ENCODE data around the gene SNED1. TPM values are rescaled to one million over a fixed set of nuclear protein-coding genes. Genes with fewer than 3 reads are reported as not detected.

The SNED1 gene
- total RNA-seq, 2 experiments from 2014 or later: 2.8 to 13.6 TPM

DNA sequence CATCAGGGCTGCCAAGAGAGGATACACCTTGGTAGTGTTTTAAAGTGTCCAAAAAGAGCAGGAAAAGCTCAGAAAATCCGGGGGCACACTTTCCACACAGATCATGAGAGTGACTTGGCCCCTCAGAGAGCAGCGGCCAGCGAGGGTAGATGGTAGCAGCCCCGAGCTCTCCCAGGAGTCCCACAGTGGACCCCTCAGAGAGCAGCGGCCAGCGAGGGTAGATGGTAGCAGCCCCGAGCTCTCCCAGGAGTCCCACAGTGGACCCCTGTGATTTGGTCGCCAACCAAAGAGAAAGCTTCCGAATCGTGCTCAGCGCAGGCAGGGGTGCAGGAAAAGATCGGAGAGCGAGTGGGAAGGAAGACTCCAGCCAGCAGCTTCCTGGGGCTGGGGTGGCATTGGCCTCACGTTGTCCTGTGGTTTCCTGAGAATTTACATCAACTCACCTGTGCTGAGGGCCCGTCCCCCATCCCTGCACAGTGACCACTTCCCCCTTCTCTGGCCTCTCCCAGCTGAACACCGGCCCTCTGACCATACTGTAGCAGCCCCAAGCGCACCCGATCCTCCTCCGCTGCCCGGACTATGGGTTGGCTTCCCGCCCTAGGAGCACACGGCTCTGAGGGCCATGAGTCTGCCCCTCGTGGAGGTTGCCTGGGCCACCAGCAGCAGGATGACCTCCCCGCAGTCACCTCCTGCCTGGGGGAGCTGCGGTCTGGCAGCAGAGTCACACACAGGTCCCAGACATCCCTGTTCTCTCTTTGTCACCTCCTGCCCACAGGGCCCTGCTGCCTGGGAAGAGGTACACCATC lies 69.9 kb downstream of the SNED1 start:
- CTCF ChIA-PET (ENCODE audit: unreplicated experiment): no interaction called here
- intact Hi-C loops (cut with micrococcal nuclease; ENCODE audit: unreplicated experiment): no loop called here
- no peaks in the 10 kb centered on the region for H3K4me1 ChIP-seq (ENCODE audit: insufficient read depth, low read length, poor library complexity, severe bottlenecking)

GRCh38 chr2:241068942-241069810 lies 70.8 kb downstream of the SNED1 start:
- no peak for DNase-seq (ENCODE audit: low spot score)
- Histone ChIP-seq H3K4me3 (ENCODE audit: low read depth, low read length, poor library complexity, severe bottlenecking) (no peak overlapping the region), H2AFZ (ENCODE audit: low read length) (no peak overlapping the region), H3K36me3 (ENCODE audit: insufficient read depth, low read length) (no peaks in the 10 kb centered on the region), H3K9me2 (ENCODE audit: insufficient read depth, low read length) (no peaks in the 10 kb centered on the region), H3K4me1 (ENCODE audit: insufficient read depth, low read length, poor library complexity, severe bottlenecking) (no peaks in the 10 kb centered on the region), H4K20me1 (ENCODE audit: insufficient read depth, low read length) (no peaks in the 10 kb centered on the region; the same call in 1 of the 2 replicates), H3K79me2 (ENCODE audit: insufficient read depth, low read depth, low read length) (no peaks in the 10 kb centered on the region), H3K4me2 (ENCODE audit: low read length) (no peak overlapping the region), H3K27ac (ENCODE audit: low read depth, low read length, poor library complexity, severe bottlenecking) (no peak overlapping the region), H3K9me3 (ENCODE audit: low read length) (no peaks in the 10 kb centered on the region)
- ChIA-PET CTCF (ENCODE audit: unreplicated experiment) (no interaction called here), POLR2A (interaction anchor here (1.2 kb wide), 1 partner anchor 8 kb away, joined by 3 read pairs; no protein-coding TSS in a partner anchor)
- TF ChIP-seq EZH2phosphoT487 (IDR thresholded peaks at IDR 0.05; ENCODE audit: borderline replicate concordance, low read depth, low read length): no peak
- no peak for TF ChIP-seq CTCF (conservative IDR thresholded peaks at IDR 0.05; ENCODE audit: low read length)
- intact Hi-C loops (cut with micrococcal nuclease; ENCODE audit: unreplicated experiment): no loop called here
- no TSS peak for BruUV-seq (replicated peaks)

More for the DNA sequence above, 69.9 kb downstream of the SNED1 start:
- BruUV-seq (replicated peaks): no TSS peak
- H3K9me3 ChIP-seq (ENCODE audit: low read length): no peaks in the 10 kb centered on the region
- no peaks in the 10 kb centered on the region for H3K36me3 ChIP-seq (ENCODE audit: insufficient read depth, low read length)
- no peaks in the 10 kb centered on the region; the same call in 1 of the 2 replicates for H4K20me1 ChIP-seq (ENCODE audit: insufficient read depth, low read length)
- H3K27ac ChIP-seq (ENCODE audit: low read depth, low read length, poor library complexity, severe bottlenecking): no peak overlapping the region
- POLR2A ChIA-PET: interaction anchor here (1.2 kb wide), 1 partner anchor 9 kb away, joined by 3 read pairs; no protein-coding TSS in a partner anchor
- no peak overlapping the region for H3K4me3 ChIP-seq (ENCODE audit: low read depth, low read length, poor library complexity, severe bottlenecking)
- no peaks in the 10 kb centered on the region for H3K9me2 ChIP-seq (ENCODE audit: insufficient read depth, low read length)
- H3K4me2 ChIP-seq (ENCODE audit: low read length): no peak overlapping the region
- no peak for TF ChIP-seq CTCF (conservative IDR thresholded peaks at IDR 0.05; ENCODE audit: low read length)
- TF ChIP-seq EZH2phosphoT487 (IDR thresholded peaks at IDR 0.05; ENCODE audit: borderline replicate concordance, low read depth, low read length): no peak
- DNase-seq (ENCODE audit: low spot score): no peak
- H3K79me2 ChIP-seq (ENCODE audit: insufficient read depth, low read depth, low read length): no peaks in the 10 kb centered on the region
- H2AFZ ChIP-seq (ENCODE audit: low read length): no peak overlapping the region

Measured in OCI-LY7 (cell line).